Measurements from ENCODE around the gene HCN2.

- TF ChIP-seq CTCF (IDR thresholded peaks at IDR 0.05) (no peak), POLR2A (IDR thresholded peaks at IDR 0.05) (no peak), POLR2AphosphoS5 (IDR thresholded peaks at IDR 0.05) (no peak)
Measured at GRCh38 chr19:624433-625109, 34.9 kb downstream of the HCN2 start.

All from upper lobe of left lung (tissue), 4 donors.